Activated T-cell treated with anti-CD3 and anti-CD28 coated beads, Interleukin-2, amount 50 U/mL, for 4 hours (primary cell): ENCODE data around the gene RUBCN. TPM values are rescaled to one million over a fixed set of nuclear protein-coding genes. Genes with fewer than 3 reads are reported as not detected.

ENCODE experiments used
- ATAC-seq, 2 donors: fragments of 200-7000 bp; cut with Tn5 transposase; one replicate each; pipeline ENCODE4 v1.10.0; 2021
- DNase-seq: peaks from one replicate; pipeline ENCODE4 v3.0.0-alpha.2; 2020
- H3K27me3 Mint-ChIP-seq: one replicate; pipeline ENCODE4 v1.8.0; 2021; ENCODE audit warnings: low read depth, mixed read lengths
- H3K36me3 Mint-ChIP-seq: one replicate; pipeline ENCODE4 v1.8.0; 2022; ENCODE audit warnings: mixed read lengths; ENCODE audit not compliant: insufficient read depth
- H3K4me1 Mint-ChIP-seq: one replicate; pipeline ENCODE4 v1.8.0; 2021; ENCODE audit warnings: low read depth, mixed read lengths
- H3K4me3 Mint-ChIP-seq: one replicate; pipeline ENCODE4 v1.8.0; 2021; ENCODE audit warnings: mild to moderate bottlenecking, moderate library complexity, mixed read lengths
- H3K9me3 Mint-ChIP-seq: one replicate; pipeline ENCODE4 v1.8.0; 2021; ENCODE audit warnings: mixed read lengths
- total RNA-seq, 3 donors: library from RNA; stranded (reverse); gene quantifications; one replicate each; pipeline ENCODE4 v1.2.1, GENCODE V29; 2021

The RUBCN gene
- 10 to 100 TPM; 36.9 to 47.0 (median 39.5) TPM for total RNA-seq

GRCh38 chr3:197736491-197737318 lies at the start of gene RUBCN:
Gene RUBCN (minus strand): TSS chr3:197736904. CDS start chr3:197736719, 185 bp downstream.
- peak within 1 kb of the TSS; percentile 94 for H3K4me3 Mint-ChIP-seq
- H3K36me3 Mint-ChIP-seq, result peaks cover 2% of the 10 kb centered on the region
- peak; percentile 97 for ATAC-seq
- peak; percentile 86 for DNase-seq
- peaks cover 37% of the 10 kb centered on the region for H3K4me1 Mint-ChIP-seq
- no peaks in the 10 kb centered on the region for H3K9me3 Mint-ChIP-seq
- H3K27me3 Mint-ChIP-seq, result no peaks in the 10 kb centered on the region

GRCh38 chr3:197784019-197784585 lies 47.4 kb upstream of the RUBCN start:
- H3K9me3 Mint-ChIP-seq, result no peaks in the 10 kb centered on the region
- no peak overlapping the region for H3K4me3 Mint-ChIP-seq
- no peak for ATAC-seq
- H3K36me3 Mint-ChIP-seq, result peaks cover 10% of the 10 kb centered on the region
- peaks cover 9% of the 10 kb centered on the region for H3K4me1 Mint-ChIP-seq
- no peak for DNase-seq
- no peaks in the 10 kb centered on the region for H3K27me3 Mint-ChIP-seq

GRCh38 chr3:197782230-197782629 lies 45.5 kb upstream of the RUBCN start:
- no peak for ATAC-seq
- Mint-ChIP-seq H3K27me3 (no peaks in the 10 kb centered on the region), H3K36me3 (peaks cover 16% of the 10 kb centered on the region), H3K4me1 (peaks cover 5% of the 10 kb centered on the region), H3K9me3 (no peaks in the 10 kb centered on the region), H3K4me3 (no peak overlapping the region)
- DNase-seq, result no peak

- DNase-seq (no peak), ATAC-seq (no peak)
- Mint-ChIP-seq H3K27me3 (no peaks in the 10 kb centered on the region), H3K4me3 (no peak overlapping the region), H3K4me1 (no peaks in the 10 kb centered on the region), H3K9me3 (no peaks in the 10 kb centered on the region), H3K36me3 (peaks cover 35% of the 10 kb centered on the region)
These were observed 38.6 kb upstream of the RUBCN start for GRCh38 chr3:197775317-197775716.

- H3K9me3 Mint-ChIP-seq, result no peaks in the 10 kb centered on the region
- H3K27me3 Mint-ChIP-seq, result no peaks in the 10 kb centered on the region
- ATAC-seq (no peak), DNase-seq (no peak)
- no peak overlapping the region for H3K4me3 Mint-ChIP-seq
- no peaks in the 10 kb centered on the region for H3K4me1 Mint-ChIP-seq
- peaks cover 16% of the 10 kb centered on the region for H3K36me3 Mint-ChIP-seq
These were observed 25.1 kb upstream of the RUBCN start for GRCh38 chr3:197761784-197762183.

GRCh38 chr3:197758512-197758911 lies 21.8 kb upstream of the RUBCN start:
- ATAC-seq, result no peak
- Mint-ChIP-seq H3K27me3 (no peaks in the 10 kb centered on the region), H3K4me1 (peaks cover 20% of the 10 kb centered on the region), H3K4me3 (no peak overlapping the region), H3K9me3 (no peaks in the 10 kb centered on the region), H3K36me3 (peaks cover 9% of the 10 kb centered on the region)
- no peak for DNase-seq

GRCh38 chr3:197756704-197757103 lies 20.0 kb upstream of the RUBCN start:
- ATAC-seq (no peak), DNase-seq (no peak)
- peaks cover 7% of the 10 kb centered on the region for H3K36me3 Mint-ChIP-seq
- peaks cover 35% of the 10 kb centered on the region for H3K4me1 Mint-ChIP-seq
- no peak overlapping the region for H3K4me3 Mint-ChIP-seq
- no peaks in the 10 kb centered on the region for H3K9me3 Mint-ChIP-seq
- H3K27me3 Mint-ChIP-seq, result no peaks in the 10 kb centered on the region

GRCh38 chr3:197753263-197753662 lies 16.6 kb upstream of the RUBCN start:
- DNase-seq (no peak), ATAC-seq (no peak)
- Mint-ChIP-seq H3K4me1 (peaks cover 53% of the 10 kb centered on the region), H3K9me3 (no peaks in the 10 kb centered on the region), H3K36me3 (peaks cover 7% of the 10 kb centered on the region), H3K4me3 (peak overlapping the region; percentile 24), H3K27me3 (no peaks in the 10 kb centered on the region)

- peak; percentile 22 to 46 for ATAC-seq
- H3K36me3 Mint-ChIP-seq, result peaks cover 4% of the 10 kb centered on the region
- no peaks in the 10 kb centered on the region for H3K9me3 Mint-ChIP-seq
- H3K27me3 Mint-ChIP-seq, result no peaks in the 10 kb centered on the region
- DNase-seq, result no peak
- H3K4me1 Mint-ChIP-seq, result peaks cover 53% of the 10 kb centered on the region
- H3K4me3 Mint-ChIP-seq, result peak overlapping the region; percentile 79
These were observed 15.4 kb upstream of the RUBCN start for GRCh38 chr3:197752107-197752506.

- Mint-ChIP-seq H3K9me3 (no peaks in the 10 kb centered on the region), H3K36me3 (peaks cover 2% of the 10 kb centered on the region), H3K4me1 (peaks cover 48% of the 10 kb centered on the region), H3K4me3 (peak overlapping the region; percentile 92), H3K27me3 (no peaks in the 10 kb centered on the region)
- ATAC-seq (no peak), DNase-seq (peak; percentile 22)
These were observed 14.4 kb upstream of the RUBCN start for GRCh38 chr3:197750858-197751737.

- H3K9me3 Mint-ChIP-seq, result no peaks in the 10 kb centered on the region
- DNase-seq (peak; percentile 41), ATAC-seq (peak; percentile 36)
- H3K4me3 Mint-ChIP-seq, result peak overlapping the region; percentile 92
- H3K27me3 Mint-ChIP-seq, result no peaks in the 10 kb centered on the region
- H3K36me3 Mint-ChIP-seq, result no peaks in the 10 kb centered on the region
- peaks cover 45% of the 10 kb centered on the region for H3K4me1 Mint-ChIP-seq
These were observed 13.7 kb upstream of the RUBCN start for GRCh38 chr3:197750396-197750831.

- peaks cover 42% of the 10 kb centered on the region for H3K4me1 Mint-ChIP-seq
- no peaks in the 10 kb centered on the region for H3K9me3 Mint-ChIP-seq
- no peaks in the 10 kb centered on the region for H3K27me3 Mint-ChIP-seq
- peak within 1 kb of the TSS; percentile 92 for H3K4me3 Mint-ChIP-seq
- ATAC-seq (peak; percentile 88), DNase-seq (peak; percentile 84)
- H3K36me3 Mint-ChIP-seq, result no peaks in the 10 kb centered on the region
These were observed 13.1 kb upstream of the RUBCN start, which contains the start of gene FYTTD1 for GRCh38 chr3:197749601-197750395. Gene FYTTD1 (plus strand): TSS chr3:197749883. CDS start chr3:197749972, 89 bp downstream.

GRCh38 chr3:197749315-197749600 lies 12.6 kb upstream of the RUBCN start:
- ATAC-seq (peak; percentile 61 to 62), DNase-seq (no peak)
- no peaks in the 10 kb centered on the region for H3K36me3 Mint-ChIP-seq
- no peaks in the 10 kb centered on the region for H3K27me3 Mint-ChIP-seq
- peaks cover 39% of the 10 kb centered on the region for H3K4me1 Mint-ChIP-seq
- H3K4me3 Mint-ChIP-seq, result peak overlapping the region; percentile 92
- no peaks in the 10 kb centered on the region for H3K9me3 Mint-ChIP-seq
